SKM-1 treated with dmso at 0.1 percent for 144 hours (cell line): ENCODE data around the gene PTGDS.

ENCODE experiments used
- DNase-seq: peaks from one replicate; lab custom pipeline; 2025; ENCODE audit not compliant: unreplicated experiment; lab: John Stamatoyannopoulos, UW

The PTGDS gene

GRCh38 chr9:136977223-136977622 is at the start of gene PTGDS:
Gene PTGDS, plus strand, starts transcription at chr9:136977504. Its CDS starts 75 bp downstream, at chr9:136977579.
- DNase-seq = no peak

GRCh38 chr9:136928591-136928990 is 48.7 kb upstream of the PTGDS start:
- peak; percentile 26 for DNase-seq

GRCh38 chr9:136930014-136930413 is 47.3 kb upstream of the PTGDS start:
- DNase-seq = no peak

GRCh38 chr9:136931611-136932130 is 45.6 kb upstream of the PTGDS start:
- DNase-seq = no peak

GRCh38 chr9:136934277-136934676 is 43.0 kb upstream of the PTGDS start:
- DNase-seq = no peak

DNA sequence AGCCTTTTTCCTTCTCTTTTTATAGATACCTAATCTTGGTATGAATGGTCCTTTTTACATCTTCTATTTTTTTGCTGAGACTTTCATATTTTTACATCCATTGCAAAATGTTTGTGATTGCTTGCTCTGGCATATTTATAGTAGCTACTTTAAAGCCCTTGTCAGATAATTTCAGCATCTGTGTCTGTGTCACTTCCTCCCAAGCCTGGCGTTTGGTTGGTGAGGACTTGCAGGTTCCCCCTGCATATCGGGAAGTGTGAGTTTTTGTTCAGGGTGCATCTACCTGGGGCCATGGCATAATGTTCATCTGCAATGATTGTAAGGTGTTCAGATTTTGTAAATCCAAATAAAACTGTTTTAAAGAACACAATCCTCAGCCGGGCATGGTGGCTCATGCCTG is 41.7 kb upstream of the PTGDS start:
- peak; percentile 8 for DNase-seq

DNA sequence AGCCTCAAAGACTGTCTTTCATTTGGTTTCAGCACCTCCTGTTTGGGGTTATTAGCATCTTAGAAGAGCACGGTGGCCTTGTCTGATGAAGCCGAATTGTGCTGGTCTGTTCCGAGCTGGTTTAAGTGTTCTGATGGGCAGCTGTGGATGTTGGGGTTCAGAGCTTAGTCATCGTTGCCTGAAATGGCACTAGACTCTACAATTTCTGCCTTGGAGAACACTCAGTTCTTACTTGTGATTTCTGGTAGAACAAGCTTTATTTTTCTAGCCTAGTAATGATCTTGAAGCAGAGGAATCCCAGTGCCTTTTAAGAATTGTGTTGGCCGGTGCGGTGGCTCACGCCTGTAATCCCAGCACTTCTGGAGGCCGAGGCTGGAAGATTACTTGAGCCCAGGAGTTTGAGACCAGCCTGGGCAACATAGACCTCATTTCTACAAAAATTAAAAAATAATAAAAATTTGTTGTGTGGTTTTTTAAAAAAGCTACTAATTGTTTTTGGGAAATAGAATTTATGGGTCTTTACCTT is 40.6 kb upstream of the PTGDS start:
- DNase-seq = no peak

GRCh38 chr9:136937186-136938001 is 39.9 kb upstream of the PTGDS start:
- no peak for DNase-seq

- no peak for DNase-seq
These were observed 37.8 kb upstream of the PTGDS start for GRCh38 chr9:136939431-136939995.

DNA sequence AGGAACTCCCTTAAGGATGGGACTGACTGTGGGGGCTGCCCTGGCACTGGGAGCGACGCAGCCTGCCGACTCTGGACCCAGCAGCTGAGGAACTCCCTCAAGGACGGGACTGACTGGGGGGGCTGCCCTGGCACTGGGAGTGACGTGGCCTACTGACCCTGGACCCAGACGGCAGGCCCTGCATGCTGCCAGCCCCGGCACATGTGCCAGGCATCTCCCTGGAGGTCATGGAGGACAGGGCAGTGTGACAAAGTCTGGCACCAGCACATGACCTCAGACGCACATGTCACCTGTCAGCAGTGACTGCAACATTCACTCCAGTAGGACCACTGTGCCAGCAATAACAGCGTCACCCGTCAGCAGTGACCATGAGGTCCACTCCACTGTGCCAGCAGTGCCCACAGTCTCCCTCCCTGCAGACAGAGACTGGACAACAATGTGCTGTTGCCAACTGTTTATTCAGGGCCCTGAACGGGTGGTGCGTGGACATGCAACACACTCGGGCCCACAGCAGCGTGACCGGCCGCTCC is 37.2 kb upstream of the PTGDS start:
- DNase-seq = no peak

- no peak for DNase-seq
These were observed 36.6 kb upstream of the PTGDS start for GRCh38 chr9:136940526-136941230.

- no peak for DNase-seq
These were observed 35.8 kb upstream of the PTGDS start for GRCh38 chr9:136941231-136942111.

DNA sequence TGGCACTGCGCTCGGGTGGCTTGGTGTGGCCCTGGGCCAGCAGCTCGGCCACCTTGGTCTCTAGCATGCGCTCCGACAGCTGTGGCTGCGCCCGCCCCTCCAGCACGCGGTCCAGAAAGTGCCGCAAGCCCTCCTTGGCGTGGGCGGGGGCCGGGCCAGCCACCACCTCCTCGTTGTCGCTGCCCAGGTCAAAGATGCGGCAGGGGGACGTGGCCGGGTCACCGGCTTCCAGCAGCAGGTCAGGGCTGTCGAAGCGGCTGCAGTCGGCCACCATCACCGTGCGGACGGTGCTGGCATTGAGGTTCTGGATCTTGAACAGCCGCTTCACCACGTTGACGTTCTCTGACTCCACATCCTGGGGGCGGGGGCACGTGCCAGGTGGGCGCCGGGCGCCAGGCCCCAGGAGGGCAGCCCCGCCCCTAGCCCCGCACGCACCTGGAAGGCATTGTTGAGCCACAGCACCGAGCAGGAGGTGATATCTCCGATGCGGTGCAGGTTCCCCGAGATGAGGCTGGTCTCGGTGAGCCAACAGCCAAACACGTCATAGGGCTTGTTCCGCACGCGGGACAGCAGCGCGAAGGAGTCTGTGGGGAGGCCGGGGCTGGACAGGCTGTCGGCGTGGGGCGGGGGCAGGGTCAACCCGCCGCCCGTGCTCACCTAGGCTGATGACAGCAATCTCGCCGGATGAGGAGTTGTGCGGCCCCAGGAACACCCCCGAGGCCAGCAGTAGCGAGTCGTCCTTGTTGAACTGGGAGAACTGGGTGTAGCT is 35.0 kb upstream of the PTGDS start:
- no peak for DNase-seq

- DNase-seq = no peak
These were observed 34.4 kb upstream of the PTGDS start for GRCh38 chr9:136942881-136943230.

- no peak for DNase-seq
These were observed 33.8 kb upstream of the PTGDS start for GRCh38 chr9:136943291-136944211.

DNA sequence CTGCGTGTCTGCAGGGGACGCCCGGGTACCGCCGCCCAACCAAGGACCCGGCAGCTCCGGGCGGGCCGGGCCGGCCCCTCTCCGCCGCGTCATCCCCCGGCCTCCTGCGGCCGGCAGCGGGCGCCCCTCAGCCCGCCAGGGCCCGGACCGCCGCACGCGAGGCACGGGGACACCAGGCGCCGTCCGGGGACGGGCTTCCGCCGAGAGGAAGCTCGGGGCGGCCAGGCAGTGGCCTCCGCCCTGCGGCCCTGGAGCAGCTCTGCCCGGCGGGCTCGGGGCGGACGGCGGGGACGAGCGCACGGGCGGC is 33.1 kb upstream of the PTGDS start:
- DNase-seq = peak; percentile 53

- peak; percentile 91 for DNase-seq
These were observed 32.6 kb upstream of the PTGDS start, which contains the start of the genes C8G and FBXW5 for GRCh38 chr9:136944519-136945332. Gene C8G, plus strand, starts transcription at chr9:136945243. Its CDS starts 78 bp downstream, at chr9:136945321. Gene FBXW5, minus strand, starts transcription at chr9:136944738. Its CDS starts 655 bp downstream, at chr9:136944083.
